K562 (cell line): Measurements from ENCODE around the gene RPS6KA2. TPM values are rescaled to one million over a fixed set of nuclear protein-coding genes. Genes with fewer than 3 reads are reported as not detected.

Source experiments
- ATAC-seq: fragments of 200-7000 bp; cut with Tn5 transposase; 3 replicates; pipeline ENCODE4 v1.9.1; 2020; ENCODE audit warnings: moderate library complexity
- BruUV-seq: library from RNA; stranded (reverse); fragments of 400-500 nt; replicated peaks from 2 replicates; lab custom pipeline; 2021; lab: Mats Ljungman, UMichigan
- CTCF ChIA-PET: fragments of 300-600 bp; formaldehyde crosslinking; extraction: SDS; loops from one replicate; lab custom pipeline; 2021; ENCODE audit warnings: low intra/inter-chr PET ratio; lab: Yijun Ruan, JAX
- POLR2A ChIA-PET: fragments of 300-600, 350-650 bp; sonication (Branson Sonifier 250); formaldehyde crosslinking; extraction: SDS; loops from one replicate; lab custom pipeline; 2021; ENCODE audit warnings: antibody characterized with exemption, inconsistent platforms; lab: Yijun Ruan, JAX
- DNase-seq, 4 experiments: peaks; one replicate each; pipeline versions ENCODE4 v3.0.0 to v3.0.0-alpha.2; 2011 to 2018; ENCODE audit warnings: low spot score in 3 of 4, mixed read lengths in 3 of 4; ENCODE audit errors: extremely low read depth in 1 of 4
- FAIRE-seq: peaks from 2 replicates; lab custom pipeline; 2011; peaks lifted over from hg19 to GRCh38; lab: Jason Lieb, UNC
- H2AFZ ChIP-seq: 2 replicates; pipeline ENCODE4 v1.6.0; 2011; ENCODE audit warnings: low read depth, low read length, control low read depth, inconsistent platforms
- H3K27ac ChIP-seq: fragments of 200-600 bp; 3 replicates; pipeline ENCODE4 v1.8.0; 2011; ENCODE audit warnings: low read depth, mild to moderate bottlenecking, control low read depth, inconsistent platforms, low read length, moderate library complexity, mixed read lengths; ENCODE audit errors: extremely low read depth
- H3K27me3 ChIP-seq, 2 experiments: fragments of 300-600 bp in 1 of 2; 2 replicates in 1 of 2; 3 replicates in 1 of 2; pipeline versions ENCODE4 v1.6.0 to v1.8.0; 2011; ENCODE audit warnings: inconsistent platforms in 2 of 2, low read length in 2 of 2, mild to moderate bottlenecking in 1 of 2, mixed read lengths in 1 of 2, moderate library complexity in 1 of 2; ENCODE audit not compliant: control insufficient read depth in 2 of 2, insufficient read depth in 2 of 2
- H3K36me3 ChIP-seq: fragments of 300-600 bp; 3 replicates; pipeline ENCODE4 v1.8.0; 2011; ENCODE audit warnings: mild to moderate bottlenecking, low read length, inconsistent platforms; ENCODE audit not compliant: control insufficient read depth, insufficient read depth
- H3K4me1 ChIP-seq, 2 experiments: fragments of 200-600 bp in 1 of 2; replicated peaks in 1 of 2; 2 replicates in 1 of 2; 3 replicates in 1 of 2; pipeline versions ENCODE4 v1.5.1 to v1.8.0; 2011; ENCODE audit warnings: inconsistent platforms in 2 of 2, low read length in 2 of 2, mild to moderate bottlenecking in 1 of 2, mixed read lengths in 1 of 2, moderate library complexity in 1 of 2; ENCODE audit not compliant: control insufficient read depth in 2 of 2, insufficient read depth in 2 of 2
- H3K4me2 ChIP-seq: 2 replicates; pipeline ENCODE4 v1.6.1; 2011; ENCODE audit warnings: low read length, control low read depth, inconsistent platforms, mixed read lengths; ENCODE audit not compliant: insufficient read depth
- H3K4me3 ChIP-seq: fragments of 200-600 bp; sonication (generic), shearing (Covaris generic); 2 replicates; pipeline ENCODE4 v1.5.1; 2016; ENCODE audit warnings: control low read depth, inconsistent platforms
- H3K79me2 ChIP-seq: fragments of 200-600 bp; 3 replicates; pipeline ENCODE4 v1.8.0; 2011; ENCODE audit warnings: low read length, inconsistent platforms; ENCODE audit not compliant: control insufficient read depth, insufficient read depth
- H3K9ac ChIP-seq, 2 experiments: 2 replicates each; pipeline versions ENCODE4 v1.6.0 to v1.6.1; 2011; ENCODE audit warnings: low read depth in 2 of 2, low read length in 2 of 2, control low read depth in 1 of 2, inconsistent platforms in 1 of 2, mild to moderate bottlenecking in 1 of 2, mixed read lengths in 1 of 2; ENCODE audit not compliant: insufficient read depth in 1 of 2
- H3K9me1 ChIP-seq: one replicate; pipeline ENCODE4 v1.6.0; 2011; ENCODE audit warnings: inconsistent platforms, mild to moderate bottlenecking, low read length, moderate library complexity; ENCODE audit not compliant: control insufficient read depth, insufficient read depth
- H3K9me3 ChIP-seq: replicated peaks from 2 replicates; pipeline ENCODE4 v1.5.1; 2011; ENCODE audit warnings: low read depth, low read length, inconsistent platforms; ENCODE audit not compliant: control insufficient read depth, insufficient read depth
- H4K20me1 ChIP-seq: replicated peaks from 2 replicates; pipeline ENCODE4 v1.6.1; 2011; ENCODE audit warnings: low read length, inconsistent platforms, mixed read lengths; ENCODE audit not compliant: control insufficient read depth, insufficient read depth
- BCOR ChIP-seq: fragments of 450-650 bp; IDR thresholded peaks from 2 replicates; pipeline ENCODE4 v1.6.1; 2016
- ELF2 ChIP-seq: fragments of 250-450 bp; sonication (Bioruptor Pico); IDR thresholded peaks from 2 replicates; pipeline ENCODE4 v1.5.0; 2021; ENCODE audit warnings: mild to moderate bottlenecking
- ELF4 ChIP-seq: fragments of 450-650 bp; formaldehyde crosslinking; IDR thresholded peaks from 2 replicates; pipeline ENCODE4 v1.4.0; 2022; ENCODE audit warnings: missing genetic modification characterization
- HNRNPLL ChIP-seq: fragments of 200-400 bp; formaldehyde crosslinking; IDR thresholded peaks from 2 replicates; pipeline ENCODE4 v1.6.1; 2017; ENCODE audit warnings: low read length, low read depth, mild to moderate bottlenecking; ENCODE audit not compliant: poor library complexity, severe bottlenecking
- RBM34 ChIP-seq: fragments of 200-400 bp; formaldehyde crosslinking; IDR thresholded peaks from 2 replicates; pipeline ENCODE4 v1.6.1; 2018; ENCODE audit warnings: low read length, borderline replicate concordance; ENCODE audit not compliant: insufficient read depth
- SIN3B ChIP-seq: fragments of 450-650 bp; IDR thresholded peaks from 2 replicates; pipeline ENCODE4 v1.6.1; 2017; ENCODE audit warnings: low read depth, mild to moderate bottlenecking, moderate library complexity
- WHSC1 ChIP-seq: IDR thresholded peaks from one replicate; pipeline ENCODE4 v1.6.1; 2012; ENCODE audit warnings: low read length, control low read depth, inconsistent platforms
- ZNF589 ChIP-seq: fragments of 200-800 bp; sonication (Bioruptor generic); IDR thresholded peaks from 2 replicates; pipeline ENCODE4 v1.6.1; 2016; ENCODE audit warnings: low read depth, missing genetic modification characterization, missing compliant biosample characterization
- WGBS: fragments of 100-300 bp; shearing (Covaris generic); methylation state at CpG from one replicate; pipeline ENCODE4 v1.1.6; 2016; ENCODE audit warnings: low coverage, mixed read lengths; ENCODE audit not compliant: insufficient coverage; ENCODE audit errors: missing lambda C conversion rate; 5-methylcytosine and 5-hydroxymethylcytosine counted together
- in situ Hi-C: fragments of 300-500 bp; cut with MboI; formaldehyde crosslinking; loops from 4 replicates; pipeline ENCODE4 v1.15.0; 2018; ENCODE audit warnings: inconsistent platforms, mixed read lengths
- intact Hi-C: fragments of 100-400 bp; cut with micrococcal nuclease; formaldehyde crosslinking; loops from 2 replicates; pipeline ENCODE4 v1.14.2; 2022
- polyA plus RNA-seq, 8 experiments: library from polyadenylated mRNA; depleted of rRNA in 4 of 8; stranded (reverse) in 5 of 8; unstranded in 3 of 8; fragments of >200 nt; fragmentation: Nextera tagmentation in 2 of 8; fragmentation: Illumina TruSeq in 1 of 8; extraction: Ambion mirVana in 2 of 8; extraction: Trizol in 1 of 8; gene quantifications; 2 replicates each; pipeline versions ENCODE4 v1.2.1 to v1.2.3, GENCODE V29; 2011 to 2014; ENCODE audit warnings: inconsistent platforms in 1 of 8, missing spikeins in 1 of 8
- total RNA-seq, 7 experiments: library from RNA; depleted of rRNA in 6 of 7; stranded (reverse); fragments of >200 nt in 6 of 7; fragmentation: Illumina TruSeq in 2 of 7; extraction: Trizol in 2 of 7; gene quantifications; 2 replicates each; pipeline versions ENCODE4 v1.2.1 to v1.2.3, GENCODE V29; 2011 to 2021; ENCODE audit warnings: low replicate concordance in 1 of 7
- TF ChIP-seq, protein P1 (sequence below): fragments of 250-450 bp; sonication (Bioruptor Pico); IDR thresholded peaks from 2 replicates; pipeline ENCODE4 v1.5.0; 2021; ENCODE audit warnings: mild to moderate bottlenecking, moderate library complexity
- TF ChIP-seq, protein P2 (sequence below): fragments of 450-650 bp; IDR thresholded peaks from 2 replicates; pipeline ENCODE4 v1.7.1; 2018; ENCODE audit warnings: mild to moderate bottlenecking, low read depth; ENCODE audit not compliant: partially characterized antibody
- TF ChIP-seq, protein P3 (sequence below): fragments of 450-650 bp; IDR thresholded peaks from 2 replicates; pipeline ENCODE4 v1.6.1; 2018; ENCODE audit warnings: mild to moderate bottlenecking, low read depth; ENCODE audit not compliant: partially characterized antibody
- TF ChIP-seq, protein P4 (sequence below), 2 experiments: fragments of 450-650 bp in 1 of 2; sonication (generic) in 1 of 2; formaldehyde crosslinking; conservative IDR thresholded peaks; 2 replicates each; pipeline versions ENCODE4 v1.4.0 to v1.8.1; 2020 to 2022; ENCODE audit warnings: mild to moderate bottlenecking in 1 of 2, missing genetic modification reagents in 1 of 2

Gene RPS6KA2
- total and polyA plus RNA-seq, 9 of the 15 experiments (the other 6 are each of a cell fraction or from before 2014, with no cell fraction given), result 0.29 to 1.00 (median 0.53) TPM

DNA sequence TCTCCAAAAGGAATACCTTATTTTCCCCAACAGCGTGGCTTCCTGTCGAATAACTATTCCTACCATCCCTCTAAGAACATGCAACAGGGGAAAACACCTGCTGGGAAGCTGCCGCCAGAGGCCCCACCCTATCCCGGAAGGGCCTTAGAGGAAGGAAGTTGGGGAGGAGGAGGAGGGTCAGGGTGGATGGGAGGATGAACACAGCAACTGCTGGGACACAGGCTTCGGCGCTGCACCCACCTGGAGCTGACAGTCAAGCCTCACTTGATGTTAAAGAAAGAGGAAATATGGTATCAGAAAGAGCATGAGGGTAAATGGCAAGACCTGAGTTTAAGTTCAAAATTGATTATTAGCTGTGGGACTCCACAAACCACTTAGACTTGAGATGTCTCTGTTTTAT, 36.5 kb upstream of the RPS6KA2 start:
- H3K9ac ChIP-seq, result no peak overlapping the region
- H3K9me1 ChIP-seq, result no peaks in the 10 kb centered on the region
- peaks cover 19 to 55% of the 10 kb centered on the region in 2 experiments for H3K27me3 ChIP-seq
- whole genome bisulfite sequencing, result 2% methylated on average over 6 of the region's 6 CpGs
- H3K9me3 ChIP-seq, result no peaks in the 10 kb centered on the region
- H3K4me1 ChIP-seq, result no peaks in the 10 kb centered on the region
- intact Hi-C loops, result no loop called here
- in situ Hi-C loops, result no loop called here
- no peak overlapping the region for H3K27ac ChIP-seq
- ATAC-seq (no peak), FAIRE-seq (no peak), DNase-seq (no peak)
- no peak overlapping the region for H2AFZ ChIP-seq
- BruUV-seq, result no TSS peak
- H3K36me3 ChIP-seq, result no peaks in the 10 kb centered on the region
- POLR2A ChIA-PET, result interaction anchor here (0.6 to 1.2 kb wide), 2 partner anchors 10 to 419 kb away, joined by 3 read pairs; no protein-coding TSS in a partner anchor
- H3K79me2 ChIP-seq, result no peaks in the 10 kb centered on the region
- no peak overlapping the region for H3K4me2 ChIP-seq
- H3K4me3 ChIP-seq, result no peak overlapping the region
- CTCF ChIA-PET, result no interaction called here
- no peaks in the 10 kb centered on the region for H4K20me1 ChIP-seq
- TF ChIP-seq RBM34, result no peak
- TF ChIP-seq, protein P1, sequence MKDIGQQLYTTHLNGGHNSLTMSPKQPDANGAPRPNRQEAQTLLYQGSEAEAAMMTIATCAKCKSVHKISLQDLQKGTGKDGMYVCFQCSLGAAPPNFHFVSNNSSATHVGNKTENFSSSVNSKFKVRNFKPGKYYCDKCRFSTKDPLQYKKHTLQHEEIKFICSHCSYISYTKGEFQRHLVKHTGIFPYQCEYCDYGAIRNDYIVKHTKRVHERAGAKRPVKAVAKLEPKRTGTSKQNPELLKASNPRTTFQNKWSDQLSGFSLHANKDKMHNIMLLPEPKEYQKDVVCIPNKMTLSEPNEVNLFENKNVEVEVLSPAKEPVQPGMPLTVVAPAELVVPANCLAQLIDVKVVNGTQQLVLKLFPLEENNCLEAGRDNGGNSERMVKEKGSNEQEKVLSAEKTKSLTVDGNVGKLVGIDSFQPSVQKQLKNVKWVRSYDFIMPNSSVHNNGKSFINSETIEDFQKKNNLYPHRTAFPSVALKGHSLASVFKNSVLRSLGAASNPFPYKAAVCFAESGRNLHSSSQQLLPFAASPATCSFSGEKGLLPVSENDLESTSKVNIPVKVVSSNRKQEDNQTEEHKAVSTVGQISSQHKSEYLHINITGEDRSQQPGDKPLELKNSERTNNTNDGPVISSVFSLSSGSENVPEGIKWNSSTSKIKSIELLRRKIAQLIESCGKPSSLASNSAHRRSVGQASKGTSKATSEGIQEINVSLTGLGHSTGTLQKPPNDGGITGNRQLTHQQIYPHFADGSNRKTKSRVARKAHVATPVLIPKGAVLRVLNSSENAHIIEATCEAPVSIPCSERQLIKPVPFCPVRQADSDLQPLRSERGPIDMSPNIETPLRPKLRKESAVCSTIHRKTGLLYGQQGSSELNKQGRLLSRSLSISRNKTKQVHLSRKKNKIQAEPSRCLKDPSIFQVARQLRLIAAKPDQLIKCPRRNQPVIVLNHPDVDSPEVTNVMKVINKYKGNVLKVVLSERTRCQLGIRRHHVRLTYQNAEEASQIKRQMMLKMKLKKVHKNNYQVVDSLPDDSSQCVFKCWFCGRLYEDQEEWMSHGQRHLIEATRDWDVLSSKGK (CRISPR knock-in tag), result no peak
- no peak for TF ChIP-seq SIN3B
- no peak for TF ChIP-seq BCOR
- TF ChIP-seq, protein P2, sequence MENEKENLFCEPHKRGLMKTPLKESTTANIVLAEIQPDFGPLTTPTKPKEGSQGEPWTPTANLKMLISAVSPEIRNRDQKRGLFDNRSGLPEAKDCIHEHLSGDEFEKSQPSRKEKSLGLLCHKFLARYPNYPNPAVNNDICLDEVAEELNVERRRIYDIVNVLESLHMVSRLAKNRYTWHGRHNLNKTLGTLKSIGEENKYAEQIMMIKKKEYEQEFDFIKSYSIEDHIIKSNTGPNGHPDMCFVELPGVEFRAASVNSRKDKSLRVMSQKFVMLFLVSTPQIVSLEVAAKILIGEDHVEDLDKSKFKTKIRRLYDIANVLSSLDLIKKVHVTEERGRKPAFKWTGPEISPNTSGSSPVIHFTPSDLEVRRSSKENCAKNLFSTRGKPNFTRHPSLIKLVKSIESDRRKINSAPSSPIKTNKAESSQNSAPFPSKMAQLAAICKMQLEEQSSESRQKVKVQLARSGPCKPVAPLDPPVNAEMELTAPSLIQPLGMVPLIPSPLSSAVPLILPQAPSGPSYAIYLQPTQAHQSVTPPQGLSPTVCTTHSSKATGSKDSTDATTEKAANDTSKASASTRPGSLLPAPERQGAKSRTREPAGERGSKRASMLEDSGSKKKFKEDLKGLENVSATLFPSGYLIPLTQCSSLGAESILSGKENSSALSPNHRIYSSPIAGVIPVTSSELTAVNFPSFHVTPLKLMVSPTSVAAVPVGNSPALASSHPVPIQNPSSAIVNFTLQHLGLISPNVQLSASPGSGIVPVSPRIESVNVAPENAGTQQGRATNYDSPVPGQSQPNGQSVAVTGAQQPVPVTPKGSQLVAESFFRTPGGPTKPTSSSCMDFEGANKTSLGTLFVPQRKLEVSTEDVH, result no peak
- no peak for TF ChIP-seq ELF4 (CRISPR knock-in tag)
- TF ChIP-seq, protein P3, sequence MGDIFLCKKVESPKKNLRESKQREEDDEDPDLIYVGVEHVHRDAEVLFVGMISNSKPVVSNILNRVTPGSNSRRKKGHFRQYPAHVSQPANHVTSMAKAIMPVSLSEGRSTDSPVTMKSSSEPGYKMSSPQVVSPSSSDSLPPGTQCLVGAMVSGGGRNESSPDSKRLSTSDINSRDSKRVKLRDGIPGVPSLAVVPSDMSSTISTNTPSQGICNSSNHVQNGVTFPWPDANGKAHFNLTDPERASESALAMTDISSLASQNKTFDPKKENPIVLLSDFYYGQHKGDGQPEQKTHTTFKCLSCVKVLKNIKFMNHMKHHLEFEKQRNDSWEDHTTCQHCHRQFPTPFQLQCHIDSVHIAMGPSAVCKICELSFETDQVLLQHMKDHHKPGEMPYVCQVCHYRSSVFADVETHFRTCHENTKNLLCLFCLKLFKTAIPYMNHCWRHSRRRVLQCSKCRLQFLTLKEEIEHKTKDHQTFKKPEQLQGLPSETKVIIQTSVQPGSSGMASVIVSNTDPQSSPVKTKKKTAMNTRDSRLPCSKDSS, result no peak
- no peak for TF ChIP-seq HNRNPLL
- TF ChIP-seq, protein P4, sequence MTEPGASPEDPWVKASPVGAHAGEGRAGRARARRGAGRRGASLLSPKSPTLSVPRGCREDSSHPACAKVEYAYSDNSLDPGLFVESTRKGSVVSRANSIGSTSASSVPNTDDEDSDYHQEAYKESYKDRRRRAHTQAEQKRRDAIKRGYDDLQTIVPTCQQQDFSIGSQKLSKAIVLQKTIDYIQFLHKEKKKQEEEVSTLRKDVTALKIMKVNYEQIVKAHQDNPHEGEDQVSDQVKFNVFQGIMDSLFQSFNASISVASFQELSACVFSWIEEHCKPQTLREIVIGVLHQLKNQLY (CRISPR knock-in tag; conservative IDR thresholded peaks at IDR 0.05), result no peak
- TF ChIP-seq WHSC1, result no peak
- TF ChIP-seq ZNF589 (CRISPR knock-in tag), result no peak
- TF ChIP-seq ELF2 (CRISPR knock-in tag), result no peak
